GM18517 (cell line): ENCODE data around the gene AKT3.

Source experiments
- ATAC-seq: cut with Tn5 transposase; IDR thresholded peaks from one replicate; pipeline ENCODE4 v1.9.1; 2021; ENCODE audit warnings: mild to moderate bottlenecking, moderate library complexity; ENCODE audit not compliant: unreplicated experiment

AKT3 gene

GRCh38 chr1:243494741-243495431, 355.2 kb downstream of the AKT3 start:
- ATAC-seq: no peak

- ATAC-seq: no peak
Observed at GRCh38 chr1:243493156-243494129, 356.6 kb downstream of the AKT3 start.

- no peak for ATAC-seq
Observed at GRCh38 chr1:243490748-243491686, 359.0 kb downstream of the AKT3 start.

- ATAC-seq: no peak
Observed at GRCh38 chr1:243489681-243490546, 360.1 kb downstream of the AKT3 start.

- ATAC-seq: no peak
Observed at GRCh38 chr1:243489158-243489527, 360.9 kb downstream of the AKT3 start.

- ATAC-seq: no peak
Observed at GRCh38 chr1:243488459-243489157, 361.4 kb downstream of the AKT3 start.

- ATAC-seq: no peak
Observed at GRCh38 chr1:243487649-243488227, 362.3 kb downstream of the AKT3 start.

GRCh38 chr1:243487036-243487648, 362.9 kb downstream of the AKT3 start:
- ATAC-seq: no peak

- no peak for ATAC-seq
Observed at GRCh38 chr1:243483952-243484351, 366.1 kb downstream of the AKT3 start.

GRCh38 chr1:243483071-243483771, 366.8 kb downstream of the AKT3 start:
- ATAC-seq: no peak

GRCh38 chr1:243482141-243483022, 367.7 kb downstream of the AKT3 start:
- ATAC-seq: no peak

- ATAC-seq: no peak
Observed at GRCh38 chr1:243481101-243481500, 368.9 kb downstream of the AKT3 start.

- ATAC-seq: no peak
Observed at GRCh38 chr1:243477731-243478290, 372.2 kb downstream of the AKT3 start.

GRCh38 chr1:243475966-243476365, 374.1 kb downstream of the AKT3 start:
- no peak for ATAC-seq

GRCh38 chr1:243474906-243475305, 375.1 kb downstream of the AKT3 start:
- no peak for ATAC-seq

GRCh38 chr1:243474136-243474881, 375.7 kb downstream of the AKT3 start:
- no peak for ATAC-seq
